ENCODE measurements around the gene SAPCD1.

DNA sequence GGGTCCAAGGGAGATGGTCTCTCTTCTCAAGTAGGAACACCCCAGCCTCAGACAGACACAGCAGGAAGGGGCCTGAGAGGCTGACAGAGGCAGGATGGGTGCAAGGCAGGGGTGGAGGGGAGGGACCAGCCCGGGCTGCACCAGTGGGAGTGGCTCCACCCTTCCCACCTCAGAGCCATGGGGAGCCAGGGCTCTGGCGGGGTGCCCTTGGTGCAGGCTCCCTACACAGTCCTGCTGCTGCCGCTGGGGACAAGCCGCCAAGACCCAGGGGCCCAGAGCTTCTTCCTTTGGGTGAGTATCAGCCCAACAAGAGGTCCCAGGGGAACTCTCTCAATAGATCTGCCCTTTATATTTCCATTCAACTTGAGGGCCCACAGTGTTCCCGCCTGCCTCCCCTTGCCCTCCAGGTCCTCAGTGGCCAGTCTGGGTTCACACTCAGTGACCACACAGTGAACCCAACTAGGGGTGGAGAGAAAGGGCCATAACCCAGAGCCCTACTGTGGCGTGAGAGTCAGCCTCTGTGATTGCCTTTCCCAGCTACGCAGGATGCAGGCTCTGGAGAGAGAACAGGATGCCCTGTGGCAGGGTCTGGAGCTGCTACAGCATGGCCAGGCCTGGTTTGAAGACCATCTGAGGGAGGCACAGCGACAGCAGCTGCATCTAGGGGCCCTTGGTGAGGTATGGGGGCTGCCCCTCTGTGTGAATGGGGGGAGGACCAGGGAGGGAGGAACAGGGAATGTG is 592 bp downstream of the SAPCD1 start:
- TF ChIP-seq, protein P1, sequence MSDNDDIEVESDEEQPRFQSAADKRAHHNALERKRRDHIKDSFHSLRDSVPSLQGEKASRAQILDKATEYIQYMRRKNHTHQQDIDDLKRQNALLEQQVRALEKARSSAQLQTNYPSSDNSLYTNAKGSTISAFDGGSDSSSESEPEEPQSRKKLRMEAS (IDR thresholded peaks at IDR 0.05) = no peak
- TF ChIP-seq, protein P2, sequence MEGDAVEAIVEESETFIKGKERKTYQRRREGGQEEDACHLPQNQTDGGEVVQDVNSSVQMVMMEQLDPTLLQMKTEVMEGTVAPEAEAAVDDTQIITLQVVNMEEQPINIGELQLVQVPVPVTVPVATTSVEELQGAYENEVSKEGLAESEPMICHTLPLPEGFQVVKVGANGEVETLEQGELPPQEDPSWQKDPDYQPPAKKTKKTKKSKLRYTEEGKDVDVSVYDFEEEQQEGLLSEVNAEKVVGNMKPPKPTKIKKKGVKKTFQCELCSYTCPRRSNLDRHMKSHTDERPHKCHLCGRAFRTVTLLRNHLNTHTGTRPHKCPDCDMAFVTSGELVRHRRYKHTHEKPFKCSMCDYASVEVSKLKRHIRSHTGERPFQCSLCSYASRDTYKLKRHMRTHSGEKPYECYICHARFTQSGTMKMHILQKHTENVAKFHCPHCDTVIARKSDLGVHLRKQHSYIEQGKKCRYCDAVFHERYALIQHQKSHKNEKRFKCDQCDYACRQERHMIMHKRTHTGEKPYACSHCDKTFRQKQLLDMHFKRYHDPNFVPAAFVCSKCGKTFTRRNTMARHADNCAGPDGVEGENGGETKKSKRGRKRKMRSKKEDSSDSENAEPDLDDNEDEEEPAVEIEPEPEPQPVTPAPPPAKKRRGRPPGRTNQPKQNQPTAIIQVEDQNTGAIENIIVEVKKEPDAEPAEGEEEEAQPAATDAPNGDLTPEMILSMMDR (IDR thresholded peaks at IDR 0.05 in 2 of 3, conservative IDR thresholded peaks at IDR 0.05 in 1 of 3; ENCODE audit: borderline replicate concordance in 1 of 3, insufficient read depth in 1 of 3, low read depth in 2 of 3, low read length in 2 of 3) = no peak
- TF ChIP-seq EZH2 (IDR thresholded peaks at IDR 0.05) (no peak), POLR2AphosphoS5 (IDR thresholded peaks at IDR 0.05; ENCODE audit: low read depth, low read length) (no peak; the same call in 1 of the 2 replicates), ZFX (IDR thresholded peaks at IDR 0.05) (no peak), POLR2A (IDR thresholded peaks at IDR 0.05; ENCODE audit: borderline replicate concordance, extremely low read depth, insufficient read depth, insufficient read length) (no peak), ZNF274 (IDR thresholded peaks at IDR 0.05; ENCODE audit: low read depth, low read length) (no peak), CEBPB (IDR thresholded peaks at IDR 0.05; ENCODE audit: low read depth) (no peak), SP1 (IDR thresholded peaks at IDR 0.05; ENCODE audit: low read depth) (no peak), EZH2phosphoT487 (IDR thresholded peaks at IDR 0.05; ENCODE audit: borderline replicate concordance) (no peak), TCF7L2 (IDR thresholded peaks at IDR 0.05; ENCODE audit: borderline replicate concordance, extremely low read depth, insufficient read depth, insufficient read length) (no peak)
- TF ChIP-seq, protein P3, sequence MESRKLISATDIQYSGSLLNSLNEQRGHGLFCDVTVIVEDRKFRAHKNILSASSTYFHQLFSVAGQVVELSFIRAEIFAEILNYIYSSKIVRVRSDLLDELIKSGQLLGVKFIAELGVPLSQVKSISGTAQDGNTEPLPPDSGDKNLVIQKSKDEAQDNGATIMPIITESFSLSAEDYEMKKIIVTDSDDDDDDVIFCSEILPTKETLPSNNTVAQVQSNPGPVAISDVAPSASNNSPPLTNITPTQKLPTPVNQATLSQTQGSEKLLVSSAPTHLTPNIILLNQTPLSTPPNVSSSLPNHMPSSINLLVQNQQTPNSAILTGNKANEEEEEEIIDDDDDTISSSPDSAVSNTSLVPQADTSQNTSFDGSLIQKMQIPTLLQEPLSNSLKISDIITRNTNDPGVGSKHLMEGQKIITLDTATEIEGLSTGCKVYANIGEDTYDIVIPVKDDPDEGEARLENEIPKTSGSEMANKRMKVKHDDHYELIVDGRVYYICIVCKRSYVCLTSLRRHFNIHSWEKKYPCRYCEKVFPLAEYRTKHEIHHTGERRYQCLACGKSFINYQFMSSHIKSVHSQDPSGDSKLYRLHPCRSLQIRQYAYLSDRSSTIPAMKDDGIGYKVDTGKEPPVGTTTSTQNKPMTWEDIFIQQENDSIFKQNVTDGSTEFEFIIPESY (IDR thresholded peaks at IDR 0.05; ENCODE audit: extremely low read depth, insufficient replicate concordance, low read length) = no peak

All from HCT116 (cell line).